Liver (tissue), 9 donors: ENCODE data around the gene PTPN2. TPM values are rescaled to one million over a fixed set of nuclear protein-coding genes. Genes with fewer than 3 reads are reported as not detected.

Source experiments
- DNase-seq: peaks from one replicate; pipeline ENCODE4 v3.0.0-alpha.2; 2017; ENCODE audit warnings: low spot score
- H3K27ac ChIP-seq, 2 donors: one replicate each; pipeline ENCODE4 v1.7.0; 2013; ENCODE audit warnings: inconsistent platforms in 2 of 2, low read length in 2 of 2, control low read depth in 1 of 2, low read depth in 1 of 2, mild to moderate bottlenecking in 1 of 2
- H3K27me3 ChIP-seq, 4 donors: one replicate each; pipeline versions ENCODE4 v1.6.1 to v1.7.0; 2013; ENCODE audit warnings: low read length in 3 of 4, inconsistent platforms in 1 of 4, mild to moderate bottlenecking in 1 of 4, moderate library complexity in 1 of 4; ENCODE audit not compliant: control insufficient read depth in 4 of 4, insufficient read depth in 4 of 4
- H3K36me3 ChIP-seq, 4 donors: one replicate each; pipeline versions ENCODE4 v1.6.1 to v1.7.0; 2013; ENCODE audit warnings: low read length in 3 of 4, mild to moderate bottlenecking in 3 of 4, low read depth in 1 of 4, moderate library complexity in 1 of 4; ENCODE audit not compliant: control insufficient read depth in 4 of 4, insufficient read depth in 3 of 4
- H3K4me1 ChIP-seq, 4 donors: one replicate each; pipeline versions ENCODE4 v1.6.1 to v1.7.0; 2013; ENCODE audit warnings: low read length in 3 of 4, mild to moderate bottlenecking in 3 of 4, moderate library complexity in 1 of 4; ENCODE audit not compliant: control insufficient read depth in 4 of 4, insufficient read depth in 4 of 4
- H3K4me3 ChIP-seq, 3 donors: one replicate each; pipeline versions ENCODE4 v1.6.1 to v1.7.0; 2013; ENCODE audit warnings: low read length in 3 of 3, control low read depth in 1 of 3, low read depth in 1 of 3, mild to moderate bottlenecking in 1 of 3
- H3K9ac ChIP-seq, 2 donors: one replicate each; pipeline ENCODE4 v1.7.0; 2013; ENCODE audit warnings: low read length in 2 of 2, mild to moderate bottlenecking in 2 of 2, moderate library complexity in 2 of 2, control low read depth in 1 of 2, low read depth in 1 of 2
- H3K9me3 ChIP-seq, 4 donors: one replicate each; pipeline versions ENCODE4 v1.6.1 to v1.7.0; 2013; ENCODE audit warnings: low read length in 3 of 4; ENCODE audit not compliant: control insufficient read depth in 4 of 4
- EGR1 ChIP-seq, 2 donors: IDR thresholded peaks; 2 replicates each; pipeline ENCODE4 v1.6.1; 2016 to 2018; ENCODE audit warnings: antibody characterized with exemption in 2 of 2, low read depth in 2 of 2
- FOXA1 ChIP-seq: IDR thresholded peaks from 2 replicates; pipeline ENCODE4 v1.6.1; 2016; ENCODE audit warnings: antibody characterized with exemption
- GABPA ChIP-seq, 2 donors: IDR thresholded peaks in 1 of 2; conservative IDR thresholded peaks in 1 of 2; 2 replicates each; pipeline ENCODE4 v1.6.1; 2016; ENCODE audit warnings: antibody characterized with exemption in 2 of 2, mild to moderate bottlenecking in 1 of 2, moderate library complexity in 1 of 2
- HNF4A ChIP-seq, 2 donors: conservative IDR thresholded peaks; 2 replicates each; pipeline ENCODE4 v1.6.1; 2016; ENCODE audit warnings: antibody characterized with exemption in 2 of 2, mild to moderate bottlenecking in 2 of 2
- RXRA ChIP-seq, 2 donors: IDR thresholded peaks; 2 replicates each; pipeline ENCODE4 v1.6.1; 2017 to 2018; ENCODE audit warnings: antibody characterized with exemption in 2 of 2, mild to moderate bottlenecking in 1 of 2
- SP1 ChIP-seq: IDR thresholded peaks from 2 replicates; pipeline ENCODE4 v1.6.1; 2018; ENCODE audit warnings: antibody characterized with exemption, mild to moderate bottlenecking
- TAF1 ChIP-seq: conservative IDR thresholded peaks from 2 replicates; pipeline ENCODE4 v1.6.1; 2016; ENCODE audit warnings: antibody characterized with exemption, mild to moderate bottlenecking
- WGBS: extraction: QIAGEN DNeasy Blood & Tissue Kit; methylation state at CpG from one replicate; pipeline ENCODE4 v1.1.7; 2013; 5-methylcytosine and 5-hydroxymethylcytosine counted together
- polyA plus RNA-seq, 2 donors: library from polyadenylated mRNA; stranded (reverse) in 1 of 2; unstranded in 1 of 2; fragments of 200-250 nt in 1 of 2; fragments of >200 nt in 1 of 2; fragmentation: Nextera tagmentation in 1 of 2; extraction: Ambion mirVana in 1 of 2; gene quantifications; one replicate each; pipeline versions ENCODE4 v1.2.1 to v1.2.3, GENCODE V29; 2013 to 2015
- total RNA-seq, 2 donors: library from RNA; depleted of rRNA; stranded (reverse); fragments of >200 nt; gene quantifications; one replicate each; pipeline ENCODE4 v1.2.3, GENCODE V29; 2014
- TF ChIP-seq, protein P1 (sequence below): IDR thresholded peaks from 2 replicates; pipeline ENCODE4 v1.6.1; 2016; ENCODE audit warnings: antibody characterized with exemption
- TF ChIP-seq, protein P2 (sequence below): IDR thresholded peaks from 2 replicates; pipeline ENCODE4 v1.6.1; 2016; ENCODE audit warnings: antibody characterized with exemption, mild to moderate bottlenecking
- TF ChIP-seq, protein P3 (sequence below): IDR thresholded peaks from 2 replicates; pipeline ENCODE4 v1.6.1; 2016; ENCODE audit warnings: antibody characterized with exemption
- donor health status: healthy.
- donor health status: healthy.
- donor health status: healthy.
- donor health status: healthy.
- donor health status: healthy.

PTPN2 gene
- total and polyA plus RNA-seq, 4 donors: 9.2 to 21.2 (median 14.9) TPM

DNA sequence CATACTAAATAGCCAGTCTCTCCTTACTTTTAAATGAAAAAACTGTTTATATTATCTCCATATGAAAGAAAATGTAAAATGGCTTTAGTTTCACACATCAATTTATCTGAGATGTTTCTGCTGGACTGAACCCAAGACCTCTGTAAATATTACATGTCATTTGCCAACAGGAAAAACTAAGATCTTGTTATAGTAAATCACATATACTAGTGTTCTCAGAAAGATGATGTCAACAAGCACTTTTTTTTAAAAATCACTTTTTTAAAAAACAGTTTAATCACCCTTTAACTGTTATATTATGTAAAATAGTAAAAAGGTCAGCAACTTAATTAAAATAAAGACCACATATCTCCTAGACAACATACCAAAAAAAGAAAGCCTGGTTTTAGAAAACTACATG lies 46.3 kb downstream of the PTPN2 start:
- Histone ChIP-seq H3K27ac (peak overlapping the region; percentile 95 to 97), H3K36me3 (peaks cover 0 to 7% (median 0%) of the 10 kb centered on the region in 4 donors), H3K9ac (peak overlapping the region in 1 of 2 donors; percentile 85), H3K4me3 (no peak overlapping the region), H3K4me1 (peaks cover 0 to 18% (median 7%) of the 10 kb centered on the region in 4 donors), H3K9me3 (no peaks in the 10 kb centered on the region), H3K27me3 (no peaks in the 10 kb centered on the region)
- no peak for TF ChIP-seq GABPA (IDR thresholded peaks at IDR 0.05 in 1 of 2, conservative IDR thresholded peaks at IDR 0.05 in 1 of 2)
- TF ChIP-seq, protein P1, sequence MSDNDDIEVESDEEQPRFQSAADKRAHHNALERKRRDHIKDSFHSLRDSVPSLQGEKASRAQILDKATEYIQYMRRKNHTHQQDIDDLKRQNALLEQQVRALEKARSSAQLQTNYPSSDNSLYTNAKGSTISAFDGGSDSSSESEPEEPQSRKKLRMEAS: no peak
- DNase-seq: no peak

DNA sequence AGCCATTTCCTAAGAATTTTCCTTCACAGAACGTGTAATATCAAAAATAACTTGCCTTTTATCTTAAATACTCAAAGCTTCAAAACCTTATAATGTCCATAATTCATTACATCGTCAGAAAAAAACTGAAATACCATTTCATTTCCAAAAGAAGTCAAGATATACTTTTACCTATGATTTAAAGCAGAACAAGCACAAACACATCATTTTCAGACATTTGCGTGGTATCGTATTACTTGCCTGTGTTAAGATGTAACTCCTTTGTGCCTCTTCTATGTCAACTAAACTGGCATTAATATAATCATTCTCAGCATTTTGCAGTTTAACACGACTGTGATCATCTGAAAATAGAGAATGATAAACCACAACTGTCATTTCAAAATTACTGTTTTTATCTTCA lies 47.5 kb downstream of the PTPN2 start:
- no peak for DNase-seq
- Histone ChIP-seq H3K27me3 (no peaks in the 10 kb centered on the region), H3K4me1 (peaks cover 0 to 18% (median 7%) of the 10 kb centered on the region in 4 donors), H3K9me3 (no peaks in the 10 kb centered on the region), H3K27ac (no peak overlapping the region), H3K36me3 (peaks cover 0 to 9% (median 1%) of the 10 kb centered on the region in 4 donors), H3K4me3 (no peak overlapping the region), H3K9ac (no peak overlapping the region)
- WGBS: 91% methylated on average over 5 of the region's 5 CpGs
- TF ChIP-seq, protein P2, sequence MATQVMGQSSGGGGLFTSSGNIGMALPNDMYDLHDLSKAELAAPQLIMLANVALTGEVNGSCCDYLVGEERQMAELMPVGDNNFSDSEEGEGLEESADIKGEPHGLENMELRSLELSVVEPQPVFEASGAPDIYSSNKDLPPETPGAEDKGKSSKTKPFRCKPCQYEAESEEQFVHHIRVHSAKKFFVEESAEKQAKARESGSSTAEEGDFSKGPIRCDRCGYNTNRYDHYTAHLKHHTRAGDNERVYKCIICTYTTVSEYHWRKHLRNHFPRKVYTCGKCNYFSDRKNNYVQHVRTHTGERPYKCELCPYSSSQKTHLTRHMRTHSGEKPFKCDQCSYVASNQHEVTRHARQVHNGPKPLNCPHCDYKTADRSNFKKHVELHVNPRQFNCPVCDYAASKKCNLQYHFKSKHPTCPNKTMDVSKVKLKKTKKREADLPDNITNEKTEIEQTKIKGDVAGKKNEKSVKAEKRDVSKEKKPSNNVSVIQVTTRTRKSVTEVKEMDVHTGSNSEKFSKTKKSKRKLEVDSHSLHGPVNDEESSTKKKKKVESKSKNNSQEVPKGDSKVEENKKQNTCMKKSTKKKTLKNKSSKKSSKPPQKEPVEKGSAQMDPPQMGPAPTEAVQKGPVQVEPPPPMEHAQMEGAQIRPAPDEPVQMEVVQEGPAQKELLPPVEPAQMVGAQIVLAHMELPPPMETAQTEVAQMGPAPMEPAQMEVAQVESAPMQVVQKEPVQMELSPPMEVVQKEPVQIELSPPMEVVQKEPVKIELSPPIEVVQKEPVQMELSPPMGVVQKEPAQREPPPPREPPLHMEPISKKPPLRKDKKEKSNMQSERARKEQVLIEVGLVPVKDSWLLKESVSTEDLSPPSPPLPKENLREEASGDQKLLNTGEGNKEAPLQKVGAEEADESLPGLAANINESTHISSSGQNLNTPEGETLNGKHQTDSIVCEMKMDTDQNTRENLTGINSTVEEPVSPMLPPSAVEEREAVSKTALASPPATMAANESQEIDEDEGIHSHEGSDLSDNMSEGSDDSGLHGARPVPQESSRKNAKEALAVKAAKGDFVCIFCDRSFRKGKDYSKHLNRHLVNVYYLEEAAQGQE: no peak
- no peak for TF ChIP-seq GABPA (IDR thresholded peaks at IDR 0.05 in 1 of 2, conservative IDR thresholded peaks at IDR 0.05 in 1 of 2)
- TF ChIP-seq RXRA (IDR thresholded peaks at IDR 0.05): no peak
- TF ChIP-seq HNF4A (conservative IDR thresholded peaks at IDR 0.05): no peak
- no peak for TF ChIP-seq EGR1 (IDR thresholded peaks at IDR 0.05; ENCODE audit: low read depth in 2 of 2)
- no peak for TF ChIP-seq SP1
- TF ChIP-seq TAF1: no peak
- TF ChIP-seq FOXA1: no peak
- TF ChIP-seq, protein P1: no peak

DNA sequence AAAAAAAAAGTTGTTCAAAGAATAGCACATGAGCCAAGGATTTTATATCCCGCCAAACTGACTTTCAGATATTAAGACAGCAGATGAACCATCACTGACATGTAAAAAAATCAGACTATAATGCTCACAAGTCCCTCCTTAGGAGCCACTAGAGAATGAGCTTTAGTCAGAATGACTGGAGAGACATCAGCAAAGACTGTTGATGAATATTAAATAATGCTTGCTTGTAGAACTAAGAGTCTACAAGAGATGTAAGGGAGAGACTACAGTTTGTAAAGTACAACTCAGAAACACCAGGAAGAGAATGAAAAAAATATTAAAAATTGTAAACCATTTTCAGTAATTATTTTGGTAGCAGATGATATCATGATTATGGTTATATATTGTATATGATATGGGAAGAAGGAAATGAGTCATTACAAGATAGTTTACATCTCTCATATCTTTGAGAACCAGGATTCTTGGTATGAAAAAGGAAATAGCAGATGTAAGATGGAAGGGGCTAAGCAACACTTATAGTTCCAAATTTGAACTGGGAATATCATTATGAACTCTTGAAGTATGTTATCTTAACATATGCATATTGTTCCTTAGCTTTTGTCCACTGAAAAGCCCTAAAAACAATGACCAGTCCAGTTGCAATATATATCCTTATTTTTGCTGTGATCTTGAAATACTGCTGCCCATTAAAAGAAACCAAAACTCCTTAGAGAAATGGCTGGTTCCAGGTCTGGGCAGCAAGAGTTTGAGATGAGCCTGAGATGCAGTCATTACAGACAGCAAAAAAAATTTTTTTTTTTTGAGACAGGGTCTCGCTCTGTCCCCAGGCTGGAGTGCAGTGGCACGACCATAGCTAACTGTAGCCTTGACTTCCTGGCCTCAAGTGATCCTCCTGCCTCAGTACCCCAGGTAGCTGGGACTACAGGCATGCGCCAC lies 55.7 kb downstream of the PTPN2 start:
- Histone ChIP-seq H3K4me3 (no peak overlapping the region), H3K27ac (no peak overlapping the region), H3K27me3 (no peaks in the 10 kb centered on the region), H3K4me1 (no peaks in the 10 kb centered on the region), H3K9me3 (peaks cover 0 to 9% (median 0%) of the 10 kb centered on the region in 4 donors), H3K9ac (no peak overlapping the region), H3K36me3 (peaks cover 4 to 26% (median 18%) of the 10 kb centered on the region in 4 donors)
- 98% methylated on average over 4 of the region's 4 CpGs for WGBS
- TF ChIP-seq FOXA1: no peak
- TF ChIP-seq RXRA (IDR thresholded peaks at IDR 0.05): no peak
- TF ChIP-seq HNF4A (conservative IDR thresholded peaks at IDR 0.05): no peak
- no peak for TF ChIP-seq EGR1 (IDR thresholded peaks at IDR 0.05; ENCODE audit: low read depth in 2 of 2)
- TF ChIP-seq, protein P3, sequence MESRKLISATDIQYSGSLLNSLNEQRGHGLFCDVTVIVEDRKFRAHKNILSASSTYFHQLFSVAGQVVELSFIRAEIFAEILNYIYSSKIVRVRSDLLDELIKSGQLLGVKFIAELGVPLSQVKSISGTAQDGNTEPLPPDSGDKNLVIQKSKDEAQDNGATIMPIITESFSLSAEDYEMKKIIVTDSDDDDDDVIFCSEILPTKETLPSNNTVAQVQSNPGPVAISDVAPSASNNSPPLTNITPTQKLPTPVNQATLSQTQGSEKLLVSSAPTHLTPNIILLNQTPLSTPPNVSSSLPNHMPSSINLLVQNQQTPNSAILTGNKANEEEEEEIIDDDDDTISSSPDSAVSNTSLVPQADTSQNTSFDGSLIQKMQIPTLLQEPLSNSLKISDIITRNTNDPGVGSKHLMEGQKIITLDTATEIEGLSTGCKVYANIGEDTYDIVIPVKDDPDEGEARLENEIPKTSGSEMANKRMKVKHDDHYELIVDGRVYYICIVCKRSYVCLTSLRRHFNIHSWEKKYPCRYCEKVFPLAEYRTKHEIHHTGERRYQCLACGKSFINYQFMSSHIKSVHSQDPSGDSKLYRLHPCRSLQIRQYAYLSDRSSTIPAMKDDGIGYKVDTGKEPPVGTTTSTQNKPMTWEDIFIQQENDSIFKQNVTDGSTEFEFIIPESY: no peak
- no peak for DNase-seq
